Measurements from ENCODE around the gene PIP5K1C.
"Not testable (repeated sequence)": the region's sequence is repeated elsewhere in the genome, so short reads cannot be mapped to it uniquely, and the experiment has no call there.

The PIP5K1C gene

GRCh38 chr19:3643674-3644313 lies 56.5 kb downstream of the PIP5K1C start:
- no peak for DNase-seq

- no peak for DNase-seq
Measured at GRCh38 chr19:3642987-3643673, 57.1 kb downstream of the PIP5K1C start.

- DNase-seq = no peak
Measured at GRCh38 chr19:3642296-3642695, 58.0 kb downstream of the PIP5K1C start.

- no peak for DNase-seq
Measured at GRCh38 chr19:3641515-3642269, 58.6 kb downstream of the PIP5K1C start.

GRCh38 chr19:3639479-3639878 lies 60.8 kb downstream of the PIP5K1C start:
- no peak for DNase-seq

- no peak for DNase-seq
Measured at GRCh38 chr19:3638208-3639193, 61.8 kb downstream of the PIP5K1C start.

- no peak for DNase-seq
Measured at GRCh38 chr19:3637621-3638020, 62.6 kb downstream of the PIP5K1C start.

GRCh38 chr19:3636962-3637361 lies 63.3 kb downstream of the PIP5K1C start:
- no peak for DNase-seq

GRCh38 chr19:3636506-3636905 lies 63.8 kb downstream of the PIP5K1C start:
- no peak for DNase-seq

- DNase-seq = no peak
Measured at GRCh38 chr19:3634496-3635045, 65.7 kb downstream of the PIP5K1C start.

GRCh38 chr19:3633559-3633988 lies 66.7 kb downstream of the PIP5K1C start:
- DNase-seq = no peak

- no peak for DNase-seq
Measured at GRCh38 chr19:3632739-3633558, 67.3 kb downstream of the PIP5K1C start.

- DNase-seq = no peak
Measured at GRCh38 chr19:3632098-3632497, 68.2 kb downstream of the PIP5K1C start.

- no peak for DNase-seq
Measured at GRCh38 chr19:3631053-3631861, 69.0 kb downstream of the PIP5K1C start.

GRCh38 chr19:3628766-3629165 lies 71.5 kb downstream of the PIP5K1C start:
- not testable (repeated sequence) for DNase-seq

GRCh38 chr19:3627351-3627723 lies 72.9 kb downstream of the PIP5K1C start:
- DNase-seq = no peak

- peak; percentile 99 for DNase-seq
Measured at GRCh38 chr19:3626473-3627350, 73.6 kb downstream of the PIP5K1C start, which contains the start of gene CACTIN. Gene CACTIN, minus strand, starts transcription at chr19:3626790. Its CDS starts 28 bp downstream, at chr19:3626762.

GRCh38 chr19:3625996-3626472 lies 74.2 kb downstream of the PIP5K1C start:
- DNase-seq = no peak

GRCh38 chr19:3623716-3624115 lies 76.6 kb downstream of the PIP5K1C start:
- DNase-seq = no peak

Measured in NCI-H1105 (cell line).